Ishikawa (cell line): ENCODE measurements around the gene NAV2.

Experiments used
- CEBPB ChIP-seq: IDR thresholded peaks from 2 replicates; pipeline ENCODE4 v1.6.1; 2012
- CREB1 ChIP-seq: IDR thresholded peaks from 2 replicates; pipeline ENCODE4 v1.6.1; 2012; ENCODE audit warnings: low read depth
- EGR1 ChIP-seq: IDR thresholded peaks from 2 replicates; pipeline ENCODE4 v1.6.1; 2012
- EP300 ChIP-seq: IDR thresholded peaks from 2 replicates; pipeline ENCODE4 v1.6.1; 2012; ENCODE audit warnings: borderline replicate concordance
- FOXM1 ChIP-seq: IDR thresholded peaks from 2 replicates; pipeline ENCODE4 v1.6.1; 2012; ENCODE audit warnings: low read depth, borderline replicate concordance
- NFIC ChIP-seq: IDR thresholded peaks from 2 replicates; pipeline ENCODE4 v1.6.1; 2012
- RAD21 ChIP-seq: IDR thresholded peaks from 2 replicates; pipeline ENCODE4 v1.6.1; 2012; ENCODE audit warnings: low read depth
- TAF1 ChIP-seq: IDR thresholded peaks from 2 replicates; pipeline ENCODE4 v1.6.1; 2012; ENCODE audit warnings: low read depth, mild to moderate bottlenecking
- TCF12 ChIP-seq: IDR thresholded peaks from 2 replicates; pipeline ENCODE4 v1.6.1; 2012; ENCODE audit warnings: low read depth
- TEAD4 ChIP-seq: IDR thresholded peaks from 2 replicates; pipeline ENCODE4 v1.6.1; 2012
- USF1 ChIP-seq: IDR thresholded peaks from 2 replicates; pipeline ENCODE4 v1.6.1; 2012
- YY1 ChIP-seq: IDR thresholded peaks from 2 replicates; pipeline ENCODE4 v1.6.1; 2012; ENCODE audit warnings: low read depth
- ZBTB7A ChIP-seq: IDR thresholded peaks from 2 replicates; pipeline ENCODE4 v1.6.1; 2012; ENCODE audit warnings: low read depth
- TF ChIP-seq, protein P1 (sequence below): IDR thresholded peaks from 2 replicates; pipeline ENCODE4 v1.6.1; 2012; ENCODE audit warnings: low read depth, mild to moderate bottlenecking
- TF ChIP-seq, protein P2 (sequence below): IDR thresholded peaks from 2 replicates; pipeline ENCODE4 v1.6.1; 2012

Gene NAV2

DNA sequence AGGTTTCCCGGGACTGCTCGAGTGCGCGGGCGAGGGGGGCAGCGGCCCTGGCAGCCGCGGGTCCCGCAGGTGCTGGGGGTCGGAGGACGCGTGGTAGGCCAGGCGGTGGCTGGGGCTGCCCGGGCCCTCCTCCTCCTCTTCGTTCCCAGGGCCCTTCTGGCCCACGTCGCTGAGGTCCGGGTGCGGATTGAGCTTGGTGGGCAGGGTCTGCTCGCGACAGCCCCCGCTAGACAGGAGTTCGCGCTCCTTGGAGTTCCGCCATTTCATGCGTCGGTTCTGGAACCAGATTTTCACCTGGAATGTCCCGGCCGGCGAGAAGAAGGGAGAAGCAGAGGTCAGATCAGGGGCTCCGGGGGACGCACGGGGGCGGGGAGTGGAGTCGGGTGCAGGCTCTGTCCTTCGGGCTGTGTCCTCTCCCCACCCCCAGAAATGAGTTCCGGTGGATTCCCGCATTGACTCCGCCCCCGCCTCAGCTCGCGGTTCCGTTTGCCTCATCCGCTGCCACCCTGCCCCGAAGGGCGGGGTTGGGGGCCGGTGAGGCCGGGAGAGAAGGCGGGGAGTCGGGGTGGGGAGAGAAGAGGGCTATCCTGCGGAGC is 443.7 kb downstream of the NAV2 start:
- TF ChIP-seq EGR1 (no peak), FOXM1 (no peak), RAD21 (no peak), TEAD4 (no peak), TCF12 (no peak), NFIC (no peak), EP300 (no peak), YY1 (no peak), CREB1 (no peak), ZBTB7A (no peak), USF1 (no peak), TAF1 (no peak)
- TF ChIP-seq, protein P1, sequence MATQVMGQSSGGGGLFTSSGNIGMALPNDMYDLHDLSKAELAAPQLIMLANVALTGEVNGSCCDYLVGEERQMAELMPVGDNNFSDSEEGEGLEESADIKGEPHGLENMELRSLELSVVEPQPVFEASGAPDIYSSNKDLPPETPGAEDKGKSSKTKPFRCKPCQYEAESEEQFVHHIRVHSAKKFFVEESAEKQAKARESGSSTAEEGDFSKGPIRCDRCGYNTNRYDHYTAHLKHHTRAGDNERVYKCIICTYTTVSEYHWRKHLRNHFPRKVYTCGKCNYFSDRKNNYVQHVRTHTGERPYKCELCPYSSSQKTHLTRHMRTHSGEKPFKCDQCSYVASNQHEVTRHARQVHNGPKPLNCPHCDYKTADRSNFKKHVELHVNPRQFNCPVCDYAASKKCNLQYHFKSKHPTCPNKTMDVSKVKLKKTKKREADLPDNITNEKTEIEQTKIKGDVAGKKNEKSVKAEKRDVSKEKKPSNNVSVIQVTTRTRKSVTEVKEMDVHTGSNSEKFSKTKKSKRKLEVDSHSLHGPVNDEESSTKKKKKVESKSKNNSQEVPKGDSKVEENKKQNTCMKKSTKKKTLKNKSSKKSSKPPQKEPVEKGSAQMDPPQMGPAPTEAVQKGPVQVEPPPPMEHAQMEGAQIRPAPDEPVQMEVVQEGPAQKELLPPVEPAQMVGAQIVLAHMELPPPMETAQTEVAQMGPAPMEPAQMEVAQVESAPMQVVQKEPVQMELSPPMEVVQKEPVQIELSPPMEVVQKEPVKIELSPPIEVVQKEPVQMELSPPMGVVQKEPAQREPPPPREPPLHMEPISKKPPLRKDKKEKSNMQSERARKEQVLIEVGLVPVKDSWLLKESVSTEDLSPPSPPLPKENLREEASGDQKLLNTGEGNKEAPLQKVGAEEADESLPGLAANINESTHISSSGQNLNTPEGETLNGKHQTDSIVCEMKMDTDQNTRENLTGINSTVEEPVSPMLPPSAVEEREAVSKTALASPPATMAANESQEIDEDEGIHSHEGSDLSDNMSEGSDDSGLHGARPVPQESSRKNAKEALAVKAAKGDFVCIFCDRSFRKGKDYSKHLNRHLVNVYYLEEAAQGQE, result no peak
- TF ChIP-seq, protein P2, sequence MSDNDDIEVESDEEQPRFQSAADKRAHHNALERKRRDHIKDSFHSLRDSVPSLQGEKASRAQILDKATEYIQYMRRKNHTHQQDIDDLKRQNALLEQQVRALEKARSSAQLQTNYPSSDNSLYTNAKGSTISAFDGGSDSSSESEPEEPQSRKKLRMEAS, result no peak

- TF ChIP-seq ZBTB7A (no peak), CREB1 (no peak), TCF12 (no peak), NFIC (no peak), EGR1 (no peak), TAF1 (no peak), CEBPB (no peak)
- TF ChIP-seq, protein P2, result no peak
- TF ChIP-seq, protein P1, result no peak
Observed at GRCh38 chr11:20156876-20157613, 444.4 kb downstream of the NAV2 start.

DNA sequence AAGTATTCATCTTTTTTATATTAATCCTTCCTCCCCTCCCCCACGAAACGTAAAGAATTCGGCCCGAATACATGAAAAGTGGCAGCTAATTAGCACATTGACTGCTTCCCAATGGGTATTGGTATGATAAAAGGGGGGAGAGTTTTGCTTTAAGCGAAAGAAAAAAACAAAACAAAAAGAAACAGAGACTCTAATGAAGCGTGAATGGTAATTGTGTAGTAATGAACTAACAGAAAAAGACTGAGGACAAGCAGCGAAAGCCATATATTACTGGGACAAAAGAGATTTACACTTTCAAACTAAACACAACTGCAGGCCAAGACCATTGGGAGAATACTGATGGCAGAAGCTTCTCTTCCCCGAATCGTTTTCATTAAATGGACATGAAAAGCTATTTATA is 445.1 kb downstream of the NAV2 start:
- TF ChIP-seq TEAD4 (no peak), NFIC (no peak), TAF1 (no peak), CEBPB (no peak), USF1 (no peak), TCF12 (no peak), EGR1 (no peak), ZBTB7A (no peak), CREB1 (no peak), EP300 (no peak), RAD21 (no peak), FOXM1 (no peak), YY1 (no peak)
- TF ChIP-seq, protein P2, result no peak
- TF ChIP-seq, protein P1, result no peak

DNA sequence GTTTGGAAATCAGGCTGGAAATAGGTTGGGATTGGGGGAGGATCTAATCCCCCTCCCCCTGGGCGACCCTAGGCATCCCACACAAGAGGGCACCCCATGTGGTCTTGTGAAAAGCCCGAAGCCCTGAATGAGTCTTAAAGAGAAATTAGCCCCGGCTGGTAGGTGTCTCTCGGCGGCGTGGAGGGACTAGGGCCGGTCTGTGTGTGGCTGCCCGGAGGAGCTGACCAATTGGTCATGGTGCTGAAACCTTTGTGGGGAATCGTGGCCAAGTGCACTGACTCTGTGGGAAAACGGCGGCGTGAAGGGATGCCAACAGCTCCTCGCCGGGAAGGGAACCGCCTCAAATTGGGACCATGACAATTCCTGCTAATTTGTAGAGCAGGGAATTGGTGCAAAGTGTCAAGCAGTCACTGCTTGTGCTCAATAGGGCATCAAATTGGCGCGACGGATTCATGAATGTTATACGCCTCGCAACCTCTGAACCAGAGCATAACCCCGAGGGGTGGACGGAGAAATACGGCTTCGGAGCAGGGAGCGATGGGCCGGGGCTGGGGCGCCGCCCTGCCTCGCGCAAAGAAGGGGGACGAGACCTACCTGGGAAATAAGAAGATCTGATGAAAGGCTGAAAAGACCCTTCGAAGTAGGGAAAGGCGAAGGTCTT is 446.1 kb downstream of the NAV2 start:
- TF ChIP-seq, protein P2, result no peak
- TF ChIP-seq NFIC (0 out of 2 replicates have a peak, but pooled peaks have one; percentile 8), EP300 (no peak), YY1 (no peak), TCF12 (no peak), TAF1 (no peak), USF1 (no peak), ZBTB7A (no peak), TEAD4 (no peak)
- TF ChIP-seq, protein P1, result peak; percentile 90
